ENCODE results near the gene INVS. TPM values are rescaled to one million over a fixed set of nuclear protein-coding genes. Genes with fewer than 3 reads are reported as not detected.

INVS gene
- total RNA-seq, 1 donor from 2014 or later, result 18.7 TPM

- DNase-seq (ENCODE audit: low read depth), result no peak
- peaks cover 1% of the 10 kb centered on the region for H3K36me3 ChIP-seq (ENCODE audit: control insufficient read depth, insufficient read depth, low read length)
- no peak overlapping the region for H3K4me3 ChIP-seq (ENCODE audit: low read depth, low read length)
- no peaks in the 10 kb centered on the region for H3K27me3 ChIP-seq (ENCODE audit: control insufficient read depth, insufficient read depth, low read length)
- TF ChIP-seq, protein P1, sequence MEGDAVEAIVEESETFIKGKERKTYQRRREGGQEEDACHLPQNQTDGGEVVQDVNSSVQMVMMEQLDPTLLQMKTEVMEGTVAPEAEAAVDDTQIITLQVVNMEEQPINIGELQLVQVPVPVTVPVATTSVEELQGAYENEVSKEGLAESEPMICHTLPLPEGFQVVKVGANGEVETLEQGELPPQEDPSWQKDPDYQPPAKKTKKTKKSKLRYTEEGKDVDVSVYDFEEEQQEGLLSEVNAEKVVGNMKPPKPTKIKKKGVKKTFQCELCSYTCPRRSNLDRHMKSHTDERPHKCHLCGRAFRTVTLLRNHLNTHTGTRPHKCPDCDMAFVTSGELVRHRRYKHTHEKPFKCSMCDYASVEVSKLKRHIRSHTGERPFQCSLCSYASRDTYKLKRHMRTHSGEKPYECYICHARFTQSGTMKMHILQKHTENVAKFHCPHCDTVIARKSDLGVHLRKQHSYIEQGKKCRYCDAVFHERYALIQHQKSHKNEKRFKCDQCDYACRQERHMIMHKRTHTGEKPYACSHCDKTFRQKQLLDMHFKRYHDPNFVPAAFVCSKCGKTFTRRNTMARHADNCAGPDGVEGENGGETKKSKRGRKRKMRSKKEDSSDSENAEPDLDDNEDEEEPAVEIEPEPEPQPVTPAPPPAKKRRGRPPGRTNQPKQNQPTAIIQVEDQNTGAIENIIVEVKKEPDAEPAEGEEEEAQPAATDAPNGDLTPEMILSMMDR (IDR thresholded peaks at IDR 0.05; ENCODE audit: insufficient read depth, low read length, poor library complexity, severe bottlenecking), result peak; percentile 38
Measured at GRCh38 chr9:100216178-100216787, 117.2 kb downstream of the INVS start.

GRCh38 chr9:100217536-100217935, 118.5 kb downstream of the INVS start:
- H3K4me3 ChIP-seq (ENCODE audit: low read depth, low read length), result no peak overlapping the region
- no peak for DNase-seq (ENCODE audit: low read depth)
- no peaks in the 10 kb centered on the region for H3K27me3 ChIP-seq (ENCODE audit: control insufficient read depth, insufficient read depth, low read length)
- TF ChIP-seq, protein P1 (IDR thresholded peaks at IDR 0.05; ENCODE audit: insufficient read depth, low read length, poor library complexity, severe bottlenecking), result no peak
- peaks cover 1% of the 10 kb centered on the region for H3K36me3 ChIP-seq (ENCODE audit: control insufficient read depth, insufficient read depth, low read length)

DNA sequence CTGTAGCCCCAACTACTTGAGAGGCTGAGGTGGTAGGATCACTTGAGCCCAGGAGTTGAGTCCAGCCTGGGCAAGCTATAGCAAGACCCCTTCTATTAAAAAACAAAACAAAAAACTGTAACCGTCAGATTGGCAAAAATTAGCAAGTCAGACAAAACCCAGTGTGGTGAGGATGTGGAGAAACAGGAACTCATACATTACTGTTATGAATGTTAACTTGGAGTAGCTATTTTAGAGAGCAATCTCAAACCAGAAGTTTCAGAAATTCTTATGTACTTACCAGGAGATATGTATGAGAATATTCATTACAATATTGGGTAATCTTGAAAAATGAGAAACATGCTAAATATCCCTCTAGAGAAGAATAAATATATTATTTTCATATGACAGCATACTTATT, 120.3 kb downstream of the INVS start:
- DNase-seq (ENCODE audit: low read depth), result no peak
- no peaks in the 10 kb centered on the region for H3K27me3 ChIP-seq (ENCODE audit: control insufficient read depth, insufficient read depth, low read length)
- H3K36me3 ChIP-seq (ENCODE audit: control insufficient read depth, insufficient read depth, low read length), result peaks cover 1% of the 10 kb centered on the region
- no peak overlapping the region for H3K4me3 ChIP-seq (ENCODE audit: low read depth, low read length)
- TF ChIP-seq, protein P1 (IDR thresholded peaks at IDR 0.05; ENCODE audit: insufficient read depth, low read length, poor library complexity, severe bottlenecking), result no peak

DNA sequence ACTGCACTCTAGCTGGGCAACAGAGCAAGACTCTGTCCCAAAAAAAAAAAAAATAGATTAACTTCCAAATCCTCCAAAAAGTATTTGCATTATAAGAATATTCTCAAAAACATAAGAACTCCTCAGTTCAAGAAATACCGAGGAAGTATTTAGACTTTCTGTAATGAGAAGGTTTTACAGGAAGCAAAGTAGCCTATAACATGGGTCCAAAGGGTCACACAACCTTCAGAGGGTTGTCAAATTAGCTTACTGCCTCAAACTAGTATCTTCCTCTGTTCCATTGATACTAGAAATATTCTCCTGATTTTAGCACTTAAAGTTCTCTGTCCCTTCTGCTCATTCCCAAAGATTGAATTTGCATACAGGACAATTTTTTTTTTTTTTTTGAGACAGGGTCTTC, 121.9 kb downstream of the INVS start:
- Histone ChIP-seq H3K27me3 (ENCODE audit: control insufficient read depth, insufficient read depth, low read length) (no peaks in the 10 kb centered on the region), H3K36me3 (ENCODE audit: control insufficient read depth, insufficient read depth, low read length) (peaks cover 1% of the 10 kb centered on the region), H3K4me3 (ENCODE audit: low read depth, low read length) (no peak overlapping the region)
- no peak for DNase-seq (ENCODE audit: low read depth)
- TF ChIP-seq, protein P1 (IDR thresholded peaks at IDR 0.05; ENCODE audit: insufficient read depth, low read length, poor library complexity, severe bottlenecking), result no peak

GRCh38 chr9:100221538-100221937, 122.5 kb downstream of the INVS start:
- no peak for DNase-seq (ENCODE audit: low read depth)
- no peaks in the 10 kb centered on the region for H3K27me3 ChIP-seq (ENCODE audit: control insufficient read depth, insufficient read depth, low read length)
- H3K4me3 ChIP-seq (ENCODE audit: low read depth, low read length), result no peak overlapping the region
- TF ChIP-seq, protein P1 (IDR thresholded peaks at IDR 0.05; ENCODE audit: insufficient read depth, low read length, poor library complexity, severe bottlenecking), result no peak
- peaks cover 1% of the 10 kb centered on the region for H3K36me3 ChIP-seq (ENCODE audit: control insufficient read depth, insufficient read depth, low read length)

- DNase-seq (ENCODE audit: low read depth), result no peak
- Histone ChIP-seq H3K36me3 (ENCODE audit: control insufficient read depth, insufficient read depth, low read length) (no peaks in the 10 kb centered on the region), H3K27me3 (ENCODE audit: control insufficient read depth, insufficient read depth, low read length) (no peaks in the 10 kb centered on the region), H3K4me3 (ENCODE audit: low read depth, low read length) (no peak overlapping the region)
- TF ChIP-seq, protein P1 (IDR thresholded peaks at IDR 0.05; ENCODE audit: insufficient read depth, low read length, poor library complexity, severe bottlenecking), result peak; percentile 47
Measured at GRCh38 chr9:100222674-100223073, 123.6 kb downstream of the INVS start.
